M059J (cell line): ENCODE results near the gene PAK1. TPM values are rescaled to one million over a fixed set of nuclear protein-coding genes. Genes with fewer than 3 reads are reported as not detected.
"Not testable (repeated sequence)": the region's sequence is repeated elsewhere in the genome, so short reads cannot be mapped to it uniquely, and the experiment has no call there.

Experiments used
- DNase-seq: peaks from one replicate; pipeline ENCODE4 v3.0.0-alpha.2; 2012; ENCODE audit warnings: low read depth
- total RNA-seq: library from RNA; depleted of rRNA; stranded (reverse); fragments of >200 nt; shearing (Covaris generic); gene quantifications from 2 replicates; pipeline ENCODE4 v1.2.3, GENCODE V29; 2014; rRNA removed

The PAK1 gene
- total RNA-seq: 31.6 and 37.5 TPM in 2 replicates

GRCh38 chr11:77473801-77474683 lies at the start of gene PAK1:
TSS of gene PAK1 (minus strand) at chr11:77474094. CDS start at chr11:77392520, 81,574 bp downstream.
- peak; percentile 88 for DNase-seq

DNA sequence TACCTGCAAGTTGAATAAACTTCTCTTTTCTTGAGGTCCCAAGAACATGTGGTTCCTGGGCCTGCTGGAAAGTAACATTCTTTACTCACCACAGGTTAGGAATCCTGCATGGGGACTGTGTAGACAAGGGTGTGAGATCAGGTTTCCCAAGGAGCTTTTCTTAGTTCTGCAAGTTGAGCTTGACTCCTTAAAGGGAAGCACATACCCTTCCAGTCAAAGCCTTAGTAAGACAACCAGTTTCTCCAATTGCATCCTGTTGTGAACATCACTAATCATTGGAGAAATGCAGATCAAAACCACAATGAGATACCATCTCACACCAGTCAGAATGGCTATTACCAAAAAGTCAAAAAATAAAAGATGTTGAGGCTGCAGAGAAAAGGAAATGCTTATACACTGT lies 48.3 kb upstream of the PAK1 start:
- DNase-seq: peak; percentile 66

GRCh38 chr11:77519847-77520246 lies 46.0 kb upstream of the PAK1 start:
- DNase-seq: no peak

DNA sequence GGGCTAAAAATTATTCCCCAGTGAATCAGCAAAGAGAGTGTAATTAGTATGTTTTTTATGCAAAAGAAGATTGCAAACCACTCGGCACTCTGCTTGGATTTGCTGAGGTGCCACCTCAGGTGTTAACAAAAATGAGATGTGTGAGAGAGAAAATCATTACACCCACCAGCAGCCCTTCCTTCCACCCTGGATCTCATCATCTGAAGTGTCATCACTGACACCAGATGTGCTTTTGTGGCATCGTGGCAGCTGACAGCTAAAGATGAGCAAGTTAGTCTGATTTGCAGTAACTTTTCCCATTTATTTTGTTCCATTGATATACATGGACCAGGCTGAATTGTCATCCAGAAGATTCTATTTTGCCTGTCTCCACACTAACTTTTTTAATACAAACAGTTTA lies 44.6 kb upstream of the PAK1 start:
- DNase-seq: no peak

GRCh38 chr11:77517753-77518152 lies 43.9 kb upstream of the PAK1 start:
- DNase-seq: no peak

DNA sequence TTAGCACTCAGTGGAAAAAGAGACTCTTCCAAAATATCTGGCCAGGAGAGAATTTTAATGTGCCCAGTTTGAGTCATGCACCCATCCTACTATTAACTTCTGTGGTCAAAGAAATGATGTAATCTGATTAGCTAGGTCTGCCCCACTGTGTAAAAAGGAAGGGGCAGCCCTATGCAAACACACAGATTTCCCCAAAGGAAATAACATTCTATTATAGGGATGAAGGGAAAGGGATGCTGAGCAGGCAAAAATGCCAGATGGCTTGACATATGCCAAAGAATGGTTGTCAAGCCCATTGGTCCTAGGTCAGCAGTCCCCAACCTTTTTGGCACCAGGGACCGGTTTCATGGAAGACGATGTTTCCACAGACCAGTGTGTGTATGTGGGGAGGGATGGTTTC lies 43.3 kb upstream of the PAK1 start:
- DNase-seq: peak; percentile 67

GRCh38 chr11:77515483-77515882 lies 41.6 kb upstream of the PAK1 start:
- peak; percentile 59 for DNase-seq

- DNase-seq: peak; percentile 12
Measured at GRCh38 chr11:77515063-77515462, 41.2 kb upstream of the PAK1 start.

DNA sequence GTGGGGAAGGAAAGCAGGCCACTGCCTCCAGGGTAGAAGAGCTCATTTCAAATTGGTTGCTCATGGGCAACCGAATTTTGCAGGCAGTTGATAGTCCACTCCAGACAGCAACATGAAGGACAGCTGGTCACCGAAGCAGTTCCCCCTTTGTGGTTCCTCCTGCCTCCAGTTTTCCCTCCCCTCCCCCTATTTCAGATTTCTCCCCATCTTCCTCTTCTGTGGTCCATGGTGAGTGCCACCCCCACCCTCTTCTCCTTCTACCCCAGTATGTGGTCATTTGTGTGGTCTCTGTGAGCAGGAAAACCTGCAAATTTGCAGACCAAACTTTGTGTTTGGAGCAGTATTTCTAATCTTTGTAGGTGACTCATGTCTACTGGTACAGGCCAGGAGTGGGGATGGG lies 38.2 kb upstream of the PAK1 start:
- no peak for DNase-seq

- no peak for DNase-seq
Measured at GRCh38 chr11:77510851-77511250, 37.0 kb upstream of the PAK1 start.

GRCh38 chr11:77510095-77510494 lies 36.2 kb upstream of the PAK1 start:
- no peak for DNase-seq

DNA sequence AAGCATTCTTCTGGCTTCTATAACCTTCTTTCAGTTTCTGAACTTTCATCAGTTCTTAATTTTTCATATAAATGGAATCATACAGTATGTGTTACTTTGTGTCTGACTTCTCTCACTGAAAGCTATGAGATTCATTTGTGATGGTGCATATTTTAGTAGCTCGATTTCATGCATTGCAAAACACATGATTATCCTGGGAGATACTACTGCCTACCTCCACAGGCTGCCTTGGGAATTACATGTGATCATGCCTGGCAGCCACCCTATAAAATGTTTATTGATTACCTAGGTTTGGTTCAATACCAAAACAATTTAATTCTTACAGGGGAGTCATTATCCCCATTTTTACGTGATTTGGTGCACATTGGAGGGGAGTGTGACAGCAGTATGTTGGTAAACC lies 34.1 kb upstream of the PAK1 start:
- DNase-seq: no peak

- DNase-seq: peak; percentile 76
Measured at GRCh38 chr11:77506857-77507256, 33.0 kb upstream of the PAK1 start.

DNA sequence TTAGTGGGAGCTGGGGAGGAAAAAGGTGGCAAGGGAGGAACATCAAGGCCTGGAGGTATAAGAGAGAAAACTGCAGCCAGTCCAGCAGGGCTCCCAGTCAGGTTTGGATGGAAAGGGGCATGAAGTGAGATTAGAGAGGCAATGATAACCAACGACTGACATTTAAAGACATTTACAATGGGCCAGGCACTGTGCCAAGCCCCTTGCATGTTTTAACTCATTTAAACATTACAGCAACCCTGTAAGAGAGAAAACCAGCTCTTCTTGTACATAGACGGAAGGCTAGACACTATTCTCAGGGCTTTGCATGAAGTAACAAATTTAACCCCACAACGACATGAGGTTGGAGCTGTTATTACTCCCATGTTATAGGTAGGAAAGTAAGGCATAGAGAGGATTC lies 32.1 kb upstream of the PAK1 start:
- no peak for DNase-seq

DNA sequence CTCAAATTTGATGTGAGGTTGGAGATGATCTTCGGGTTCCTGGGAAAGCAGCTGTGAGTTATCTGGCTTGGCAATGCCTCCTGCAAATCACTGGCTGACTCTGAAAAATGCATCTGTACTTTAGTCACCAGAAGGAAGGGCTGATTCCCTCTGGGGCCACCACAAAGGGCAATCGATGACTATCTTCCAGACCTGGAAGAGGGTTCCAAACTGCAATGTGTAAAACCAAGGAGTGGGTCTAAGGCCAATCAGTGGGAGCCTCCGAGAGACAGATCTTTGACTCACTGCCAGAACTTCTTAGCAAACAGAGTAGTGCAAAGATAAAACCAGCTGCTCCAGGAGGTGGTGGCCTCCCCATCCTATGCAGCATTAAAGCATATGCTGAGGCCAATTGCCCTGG lies 29.1 kb upstream of the PAK1 start:
- peak; percentile 43 for DNase-seq

DNA sequence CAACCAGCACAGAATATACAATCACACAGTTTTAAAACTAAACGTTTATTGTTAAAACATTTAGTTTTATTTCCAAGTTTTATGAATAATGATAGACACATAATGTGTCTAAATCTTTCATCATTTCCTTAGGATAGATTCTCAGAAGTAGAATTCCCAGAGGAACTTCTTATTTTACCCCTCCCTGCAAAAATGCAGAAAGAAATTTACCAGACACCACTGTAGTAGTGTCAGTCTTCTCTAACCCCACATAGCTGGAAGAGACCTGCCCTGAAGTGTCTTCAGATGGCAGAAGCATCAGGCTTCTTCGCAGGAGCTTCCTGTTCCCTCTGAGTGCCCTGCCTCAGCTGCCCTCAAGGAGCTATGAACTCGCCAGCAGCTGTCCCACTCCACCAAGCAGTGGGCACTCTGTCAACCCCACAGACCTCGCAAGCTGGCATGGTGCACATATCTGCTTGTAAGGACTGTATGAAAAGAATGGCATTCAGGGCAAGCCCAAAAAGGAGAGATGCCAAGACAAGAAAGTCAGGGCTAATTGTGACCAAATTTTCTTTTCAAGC lies 28.5 kb upstream of the PAK1 start:
- no peak for DNase-seq

DNA sequence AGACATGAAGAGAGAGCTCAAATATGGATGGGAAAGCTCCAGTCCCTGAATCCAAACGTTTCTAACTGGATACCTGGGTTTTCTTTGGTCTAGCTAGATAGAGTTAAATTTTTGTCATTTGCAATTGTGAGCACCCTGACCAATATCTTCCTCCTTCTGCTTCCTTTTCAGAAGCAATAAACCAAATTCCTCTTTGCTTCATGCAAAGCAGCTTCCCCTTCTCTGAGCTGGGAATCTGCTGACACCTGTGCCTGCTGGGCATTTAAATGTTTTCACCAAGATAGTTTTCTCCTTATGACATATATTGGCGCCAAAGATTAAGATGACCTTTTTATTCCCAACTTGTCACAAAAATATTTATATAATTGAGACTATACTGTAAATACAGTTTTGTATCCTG lies 27.9 kb upstream of the PAK1 start:
- no peak for DNase-seq

GRCh38 chr11:77497368-77497767 lies 23.5 kb upstream of the PAK1 start:
- DNase-seq: no peak

DNA sequence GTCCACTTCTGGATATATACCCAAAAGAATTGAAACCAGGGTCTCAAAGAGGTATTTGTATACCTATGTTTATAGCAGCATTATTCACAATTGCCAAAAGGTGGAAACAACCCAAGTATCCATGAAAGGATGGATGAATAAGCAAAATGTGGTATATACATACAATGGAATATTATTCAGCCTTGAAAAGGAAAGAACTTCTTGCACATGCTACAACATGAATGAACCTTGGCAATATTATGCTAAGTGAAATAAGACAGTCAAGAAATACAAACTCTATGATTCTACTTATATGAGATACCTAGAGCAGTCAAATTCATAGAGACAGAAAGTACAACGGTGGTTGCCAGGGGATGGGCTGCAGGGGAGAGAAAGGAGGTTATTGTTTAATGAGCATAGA lies 21.6 kb upstream of the PAK1 start:
- DNase-seq: no peak

- DNase-seq: not testable (repeated sequence)
Measured at GRCh38 chr11:77490035-77490434, 16.1 kb upstream of the PAK1 start.

DNA sequence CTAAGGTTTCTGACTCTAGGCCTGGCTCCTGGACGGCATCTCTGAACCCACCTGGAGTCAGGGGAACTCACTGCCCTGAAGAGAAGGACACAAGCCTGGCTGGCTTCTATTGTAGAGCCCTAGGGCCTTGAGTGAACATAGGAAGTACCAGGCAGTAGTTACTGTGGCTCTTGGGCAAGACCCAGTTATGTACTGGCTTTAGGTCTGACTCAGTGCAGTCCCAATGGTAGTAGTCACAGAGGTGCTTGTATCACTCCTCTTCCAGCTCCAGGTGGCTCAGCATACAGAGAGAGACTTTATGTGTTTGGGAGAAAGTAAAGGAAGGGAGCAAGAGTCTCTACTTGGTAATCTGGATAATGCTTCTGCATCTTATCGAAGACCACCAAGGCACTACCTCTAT lies 13.9 kb upstream of the PAK1 start:
- no peak for DNase-seq

GRCh38 chr11:77479746-77480352 lies 6.0 kb upstream of the PAK1 start:
- no peak for DNase-seq

DNA sequence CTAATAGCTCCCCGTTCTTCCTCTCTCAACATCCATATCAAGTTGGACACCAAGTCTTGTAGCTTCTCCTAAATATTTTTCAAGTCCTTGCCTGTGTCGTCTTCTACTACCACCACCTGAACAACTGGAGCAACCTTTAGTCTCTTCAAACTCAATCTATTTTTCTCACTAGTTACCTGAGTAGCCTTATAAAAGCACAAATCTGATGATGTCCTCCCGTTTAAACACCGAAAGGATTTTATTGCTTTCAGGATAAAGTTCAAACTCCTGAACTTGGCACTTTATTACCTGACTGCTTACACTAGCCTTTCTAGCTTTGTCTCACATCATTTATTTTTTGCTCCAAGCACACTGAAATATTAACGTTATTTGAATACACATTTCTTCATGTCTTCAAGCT lies 1.3 kb upstream of the PAK1 start:
- no peak for DNase-seq
